HepG2 (cell line): ENCODE data around the gene SERTAD4.

Source experiments
- CEBPB ChIP-seq: IDR thresholded peaks from 2 replicates; pipeline ENCODE4 v1.6.1; 2011; ENCODE audit warnings: low read depth, low read length, improper control_type of control experiment, borderline replicate concordance
- KLF16 ChIP-seq, 2 experiments: sonication (generic) in 1 of 2; formaldehyde crosslinking in 1 of 2; IDR thresholded peaks; 2 replicates each; pipeline versions ENCODE4 v1.6.1 to v1.8.0; 2016 to 2023; ENCODE audit warnings: missing genetic modification reagents in 2 of 2, missing compliant biosample characterization in 1 of 2
- RFX5 ChIP-seq: IDR thresholded peaks from 2 replicates; pipeline ENCODE4 v1.6.1; 2011; ENCODE audit warnings: low read depth, low read length, improper control_type of control experiment
- SP1 ChIP-seq, 2 experiments: fragments of 450-650 bp in 1 of 2; sonication (generic) in 1 of 2; formaldehyde crosslinking in 1 of 2; IDR thresholded peaks; 2 replicates each; pipeline versions ENCODE4 v1.4.0 to v1.6.1; 2016 to 2020; ENCODE audit warnings: missing genetic modification reagents in 1 of 2
- SPEN ChIP-seq: sonication (generic); formaldehyde crosslinking; IDR thresholded peaks from 2 replicates; pipeline ENCODE4 v1.5.1; 2020; ENCODE audit warnings: low read depth, mild to moderate bottlenecking, missing genetic modification reagents
- TOE1 ChIP-seq: sonication (generic); formaldehyde crosslinking; IDR thresholded peaks from 2 replicates; pipeline ENCODE4 v1.4.0; 2020; ENCODE audit warnings: mild to moderate bottlenecking, missing genetic modification reagents
- ZBTB1 ChIP-seq: sonication (generic); formaldehyde crosslinking; IDR thresholded peaks from 2 replicates; pipeline ENCODE4 v1.4.0; 2020; ENCODE audit warnings: missing genetic modification reagents, borderline replicate concordance
- ZNF138 ChIP-seq: sonication (generic); formaldehyde crosslinking; IDR thresholded peaks from 2 replicates; pipeline ENCODE4 v1.5.0; 2020; ENCODE audit warnings: mild to moderate bottlenecking, low read depth, missing genetic modification reagents
- ZNF263 ChIP-seq: sonication (generic); formaldehyde crosslinking; IDR thresholded peaks from 2 replicates; pipeline ENCODE4 v1.4.0; 2020; ENCODE audit warnings: missing genetic modification reagents
- ZNF33A ChIP-seq: sonication (generic); formaldehyde crosslinking; IDR thresholded peaks from 2 replicates; pipeline ENCODE4 v1.5.1; 2020; ENCODE audit warnings: missing genetic modification reagents, mild to moderate bottlenecking, moderate library complexity, borderline replicate concordance
- ZNF367 ChIP-seq: sonication (generic); formaldehyde crosslinking; IDR thresholded peaks from 2 replicates; pipeline ENCODE4 v1.4.0; 2020; ENCODE audit warnings: missing genetic modification reagents, borderline replicate concordance
- ZNF446 ChIP-seq: sonication (generic); formaldehyde crosslinking; IDR thresholded peaks from 2 replicates; pipeline ENCODE4 v1.5.0; 2020; ENCODE audit warnings: mild to moderate bottlenecking, missing genetic modification reagents
- ZNF451 ChIP-seq: sonication (generic); formaldehyde crosslinking; IDR thresholded peaks from 2 replicates; pipeline ENCODE4 v1.5.0; 2020; ENCODE audit warnings: mild to moderate bottlenecking, missing genetic modification reagents
- TF ChIP-seq, protein P1 (sequence below): sonication (generic); formaldehyde crosslinking; IDR thresholded peaks from 2 replicates; pipeline ENCODE4 v1.8.0; 2022; ENCODE audit warnings: missing genetic modification reagents, mild to moderate bottlenecking, inconsistent platforms, borderline replicate concordance

DNA sequence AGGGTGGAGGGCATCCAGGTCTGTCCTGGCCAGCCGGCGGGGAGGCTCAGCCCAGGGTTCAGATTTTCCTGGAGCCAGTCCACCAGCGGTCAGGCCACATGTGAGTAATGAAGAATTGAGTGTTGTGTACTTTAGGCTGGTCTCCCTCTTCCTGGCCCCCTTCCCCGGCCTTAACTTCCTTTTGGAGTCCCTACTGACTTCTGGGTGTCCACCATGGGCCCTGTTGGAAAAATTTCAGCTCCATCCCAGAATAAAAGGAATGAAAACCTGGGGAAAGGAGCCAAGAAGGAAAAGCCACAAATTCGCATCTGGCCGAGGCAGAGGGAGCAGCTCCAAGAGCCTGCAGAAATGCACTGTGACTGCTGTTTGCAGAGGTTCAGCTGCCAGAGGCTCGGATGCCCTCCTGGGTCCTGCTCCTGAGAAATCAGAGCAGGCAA lies 60.6 kb downstream of the SERTAD4 start:
- TF ChIP-seq ZNF367 (CRISPR knock-in tag) (no peak), ZBTB1 (CRISPR knock-in tag) (no peak), KLF16 (CRISPR knock-in tag; IDR thresholded peaks at IDR 0.05) (no peak), ZNF263 (CRISPR knock-in tag) (no peak), SP1 (IDR thresholded peaks at IDR 0.05) (no peak), SP1 (CRISPR knock-in tag; IDR thresholded peaks at IDR 0.05) (no peak), RFX5 (no peak), ZNF446 (CRISPR knock-in tag) (no peak), TOE1 (CRISPR knock-in tag) (no peak), ZNF33A (CRISPR knock-in tag) (no peak), ZNF451 (no peak), SPEN (CRISPR knock-in tag) (no peak), ZNF138 (CRISPR knock-in tag) (no peak), CEBPB (no peak)
- TF ChIP-seq, protein P1, sequence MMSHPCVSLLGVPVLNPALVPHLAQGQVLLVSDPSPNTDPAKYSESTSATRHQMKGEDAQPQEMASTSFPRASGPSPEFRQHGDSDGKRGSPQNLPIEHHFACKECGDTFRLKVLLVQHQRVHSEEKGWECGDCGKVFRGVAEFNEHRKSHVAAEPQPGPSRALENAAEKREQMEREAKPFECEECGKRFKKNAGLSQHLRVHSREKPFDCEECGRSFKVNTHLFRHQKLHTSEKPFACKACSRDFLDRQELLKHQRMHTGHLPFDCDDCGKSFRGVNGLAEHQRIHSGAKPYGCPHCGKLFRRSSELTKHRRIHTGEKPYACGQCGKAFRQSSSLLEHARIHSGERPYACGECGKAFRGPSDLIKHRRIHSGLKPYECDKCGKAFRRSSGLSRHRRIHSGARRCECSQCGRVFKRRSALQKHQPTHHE (CRISPR knock-in tag) = no peak
